H9 (cell line): ENCODE results near the gene NECTIN4. TPM values are rescaled to one million over a fixed set of nuclear protein-coding genes. Genes with fewer than 3 reads are reported as not detected.

Experiments
- DNase-seq: peaks from one replicate; pipeline ENCODE4 v3.0.0-alpha.2; 2017
- H2AFZ ChIP-seq: one replicate; pipeline ENCODE4 v1.6.1; 2013; ENCODE audit warnings: mild to moderate bottlenecking, low read length, control low read depth, moderate library complexity
- H2AK5ac ChIP-seq: 2 replicates; pipeline ENCODE4 v1.6.1; 2013; ENCODE audit warnings: low read length, control low read depth, mixed read lengths; ENCODE audit not compliant: insufficient read length
- H2BK120ac ChIP-seq: one replicate; pipeline ENCODE4 v1.6.1; 2013; ENCODE audit warnings: low read depth, mild to moderate bottlenecking, low read length, control low read depth, inconsistent platforms; ENCODE audit not compliant: poor library complexity, severe bottlenecking
- H2BK12ac ChIP-seq: 2 replicates; pipeline ENCODE4 v1.6.1; 2013; ENCODE audit warnings: low read length, control low read depth, mixed read lengths, low read depth; ENCODE audit not compliant: insufficient read length
- H2BK15ac ChIP-seq: 2 replicates; pipeline ENCODE4 v1.6.1; 2013; ENCODE audit warnings: low read depth, low read length, control low read depth
- H2BK20ac ChIP-seq: one replicate; pipeline ENCODE4 v1.6.1; 2013; ENCODE audit warnings: low read depth, mild to moderate bottlenecking, low read length, control low read depth, inconsistent platforms; ENCODE audit not compliant: poor library complexity, severe bottlenecking
- H2BK5ac ChIP-seq: 2 replicates; pipeline ENCODE4 v1.6.1; 2013; ENCODE audit warnings: low read length, control low read depth, mixed read lengths; ENCODE audit not compliant: insufficient read length
- H3K14ac ChIP-seq: 2 replicates; pipeline ENCODE4 v1.6.1; 2013; ENCODE audit warnings: low read length, control low read depth; ENCODE audit not compliant: insufficient read depth
- H3K18ac ChIP-seq: 2 replicates; pipeline ENCODE4 v1.6.1; 2013; ENCODE audit warnings: low read depth, mild to moderate bottlenecking, mixed read lengths, low read length, control low read depth; ENCODE audit not compliant: insufficient read length
- H3K23ac ChIP-seq: 2 replicates; pipeline ENCODE4 v1.6.1; 2013; ENCODE audit warnings: low read length, control low read depth, mixed read lengths, low read depth; ENCODE audit not compliant: insufficient read length
- H3K23me2 ChIP-seq: 2 replicates; pipeline ENCODE4 v1.6.1; 2013; ENCODE audit warnings: low read depth, mild to moderate bottlenecking, mixed read lengths, low read length, control low read depth; ENCODE audit not compliant: insufficient read length, poor library complexity, severe bottlenecking
- H3K27ac ChIP-seq: 2 replicates; pipeline ENCODE4 v1.5.1; 2013; ENCODE audit warnings: low read length, control low read depth, mixed read lengths, low read depth; ENCODE audit not compliant: insufficient read length
- H3K27me3 ChIP-seq: 2 replicates; pipeline ENCODE4 v1.6.1; 2013; ENCODE audit warnings: low read length, control low read depth, inconsistent platforms; ENCODE audit not compliant: insufficient read depth
- H3K4ac ChIP-seq: 2 replicates; pipeline ENCODE4 v1.6.1; 2013; ENCODE audit warnings: low read depth, mild to moderate bottlenecking, control low read depth, inconsistent platforms, low read length, moderate library complexity
- H3K4me1 ChIP-seq: 2 replicates; pipeline ENCODE4 v1.6.1; 2013; ENCODE audit warnings: low read length, control low read depth, inconsistent platforms; ENCODE audit not compliant: insufficient read depth
- H3K4me2 ChIP-seq: 2 replicates; pipeline ENCODE4 v1.6.1; 2013; ENCODE audit warnings: low read length, control low read depth, mixed read lengths; ENCODE audit not compliant: insufficient read length, insufficient read depth
- H3K56ac ChIP-seq: 2 replicates; pipeline ENCODE4 v1.6.1; 2013; ENCODE audit warnings: low read depth, mild to moderate bottlenecking, mixed read lengths, low read length, control low read depth; ENCODE audit not compliant: insufficient read length
- H3K79me1 ChIP-seq: 2 replicates; pipeline ENCODE4 v1.6.1; 2013; ENCODE audit warnings: low read depth, mild to moderate bottlenecking, moderate library complexity, low read length, control low read depth, inconsistent platforms; ENCODE audit not compliant: insufficient read depth, poor library complexity, severe bottlenecking
- H3K79me2 ChIP-seq: 2 replicates; pipeline ENCODE4 v1.6.1; 2013; ENCODE audit warnings: low read length, control low read depth, inconsistent platforms; ENCODE audit not compliant: insufficient read depth
- H3K9ac ChIP-seq: 2 replicates; pipeline ENCODE4 v1.6.1; 2013; ENCODE audit warnings: low read length, control low read depth, mixed read lengths; ENCODE audit not compliant: insufficient read length; ENCODE audit errors: extremely low read depth
- H3K9me3 ChIP-seq: one replicate; pipeline ENCODE4 v1.6.1; 2013; ENCODE audit warnings: low read depth, low read length, inconsistent platforms; ENCODE audit not compliant: control insufficient read depth
- H3T11ph ChIP-seq: one replicate; pipeline ENCODE4 v1.6.1; 2013; ENCODE audit warnings: mild to moderate bottlenecking, low read length, control low read depth, inconsistent platforms
- H4K20me1 ChIP-seq: one replicate; pipeline ENCODE4 v1.6.1; 2013; ENCODE audit not compliant: control insufficient read depth, insufficient read length, insufficient read depth
- H4K5ac ChIP-seq: 2 replicates; pipeline ENCODE4 v1.6.1; 2013; ENCODE audit warnings: low read depth, mild to moderate bottlenecking, mixed read lengths, low read length, control low read depth; ENCODE audit not compliant: insufficient read length
- H4K8ac ChIP-seq: replicated peaks from 2 replicates; pipeline ENCODE4 v1.6.1; 2013; ENCODE audit warnings: low read length, control low read depth, mixed read lengths, low read depth; ENCODE audit not compliant: insufficient read length
- H4K91ac ChIP-seq: 2 replicates; pipeline ENCODE4 v1.6.1; 2013; ENCODE audit warnings: low read depth, mild to moderate bottlenecking, moderate library complexity, mixed read lengths, low read length, control low read depth; ENCODE audit not compliant: insufficient read length
- H3K27ac Mint-ChIP-seq, 3 experiments: 2 replicates in 2 of 3; 3 replicates in 1 of 3; pipeline ENCODE4 v1.8.0; 2020 to 2021; ENCODE audit warnings: mixed read lengths in 3 of 3, mild to moderate bottlenecking in 1 of 3, moderate library complexity in 1 of 3
- H3K27me3 Mint-ChIP-seq: 2 replicates; pipeline ENCODE4 v1.8.0; 2021; ENCODE audit warnings: low read depth, mild to moderate bottlenecking, moderate library complexity, mixed read lengths
- H3K36me3 Mint-ChIP-seq, 3 experiments: 2 replicates in 2 of 3; 3 replicates in 1 of 3; pipeline ENCODE4 v1.8.0; 2020 to 2021; ENCODE audit warnings: low read depth in 3 of 3, mixed read lengths in 3 of 3; ENCODE audit not compliant: insufficient read depth in 1 of 3
- H3K4me1 Mint-ChIP-seq, 2 experiments: 2 replicates each; pipeline ENCODE4 v1.8.0; 2020; ENCODE audit warnings: mixed read lengths in 2 of 2
- H3K4me3 Mint-ChIP-seq, 2 experiments: 2 replicates in 1 of 2; 3 replicates in 1 of 2; pipeline ENCODE4 v1.8.0; 2020 to 2021; ENCODE audit warnings: mild to moderate bottlenecking in 2 of 2, mixed read lengths in 2 of 2, moderate library complexity in 1 of 2
- H3K9me3 Mint-ChIP-seq, 2 experiments: 2 replicates in 1 of 2; 3 replicates in 1 of 2; pipeline ENCODE4 v1.8.0; 2020; ENCODE audit warnings: mild to moderate bottlenecking in 2 of 2, mixed read lengths in 2 of 2, moderate library complexity in 1 of 2
- CTCF ChIP-seq: fragments of 200-600 bp; sonication (generic); conservative IDR thresholded peaks from 3 replicates; pipeline ENCODE4 v1.8.0; 2021; ENCODE audit warnings: antibody characterized with exemption, mild to moderate bottlenecking
- WGBS: extraction: QIAGEN DNeasy Blood & Tissue Kit; methylation state at CpG from one replicate; pipeline ENCODE4 v1.1.7; 2013; ENCODE audit warnings: missing lambda C conversion rate, low lambda C conversion rate, mixed read lengths; ENCODE audit not compliant: insufficient read length; ENCODE audit errors: extremely low coverage; 5-methylcytosine and 5-hydroxymethylcytosine counted together
- total RNA-seq: library from RNA; stranded (reverse); gene quantifications from 2 replicates; pipeline ENCODE4 v1.2.1, GENCODE V29; 2021

Gene NECTIN4
- total RNA-seq, 1 experiment from 2014 or later, result 0.33 TPM

- H3K9me3 Mint-ChIP-seq, result no peaks in the 10 kb centered on the region
- no peak overlapping the region for H3K27ac ChIP-seq
Observed at GRCh38 chr1:161091093-161091492, 1.7 kb upstream of the NECTIN4 start.

More at GRCh38 chr1:161091093-161091492, 1.7 kb upstream of the NECTIN4 start:
- H3K27ac Mint-ChIP-seq, result no peak overlapping the region
- H3K27me3 ChIP-seq, result no peaks in the 10 kb centered on the region; the same call in 1 of the 2 replicates
- no peak for TF ChIP-seq CTCF
- H3K23ac ChIP-seq, result no peak overlapping the region
- H3K4me1 Mint-ChIP-seq, result peaks cover 14% of the 10 kb centered on the region in 2 experiments
- no peaks in the 10 kb centered on the region for H3K36me3 Mint-ChIP-seq
- no peaks in the 10 kb centered on the region for H3K9me3 ChIP-seq
- H2AK5ac ChIP-seq, result no peak overlapping the region
- H3K79me2 ChIP-seq, result no peaks in the 10 kb centered on the region
- no peak overlapping the region for H2AFZ ChIP-seq
- no peak overlapping the region for H3K4me3 Mint-ChIP-seq
- no peaks in the 10 kb centered on the region for H3K4me1 ChIP-seq
- no peak overlapping the region for H4K5ac ChIP-seq
- no peak overlapping the region for H2BK5ac ChIP-seq
- H3K56ac ChIP-seq, result no peak overlapping the region
- H3K9ac ChIP-seq, result no peak overlapping the region
- H3K4ac ChIP-seq, result no peak overlapping the region
- no peak for DNase-seq
- H2BK15ac ChIP-seq, result no peak overlapping the region
- no peak overlapping the region for H3K14ac ChIP-seq
- no peaks in the 10 kb centered on the region for H3K79me1 ChIP-seq
- no peak overlapping the region for H4K8ac ChIP-seq
- no peak overlapping the region for H3K18ac ChIP-seq
- H3K4me2 ChIP-seq, result no peak overlapping the region
- H2BK120ac ChIP-seq, result no peak overlapping the region
- no peak overlapping the region for H2BK12ac ChIP-seq
- no peaks in the 10 kb centered on the region for H4K20me1 ChIP-seq
- WGBS, result no CpG with 5 or more reads among the region's 5 CpGs
- no peak overlapping the region for H4K91ac ChIP-seq
- H3T11ph ChIP-seq, result no peak overlapping the region
- peaks cover 9% of the 10 kb centered on the region for H3K27me3 Mint-ChIP-seq
- H3K23me2 ChIP-seq, result no peaks in the 10 kb centered on the region
- H2BK20ac ChIP-seq, result no peak overlapping the region
